Measurements from ENCODE around the gene PHKA2.

The PHKA2 gene

DNA sequence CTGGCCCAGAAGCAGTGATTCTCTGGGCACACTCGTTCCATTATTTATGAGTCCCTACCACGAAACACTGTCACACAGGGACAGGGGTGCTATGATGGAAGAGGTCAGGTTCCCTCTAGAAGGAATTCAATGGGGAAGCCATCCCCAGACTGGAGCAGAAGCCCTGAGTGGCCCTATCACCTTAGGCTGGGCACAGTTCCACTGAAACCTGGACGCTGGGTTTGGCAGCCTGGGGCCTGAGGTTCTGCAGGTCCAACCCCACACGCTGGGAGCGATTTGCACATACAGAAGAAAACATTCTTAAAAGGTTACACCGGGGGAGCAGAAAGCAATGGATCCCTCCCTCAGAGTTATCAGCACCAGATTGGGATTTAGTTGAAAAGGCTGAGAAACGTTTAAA, 63.3 kb downstream of the PHKA2 start:
- TF ChIP-seq TAF1 (IDR thresholded peaks at IDR 0.05; ENCODE audit: borderline replicate concordance, low read depth, low read length) (no peak), POLR2AphosphoS5 (IDR thresholded peaks at IDR 0.05; ENCODE audit: low read depth, low read length) (no peak), POLR2A (IDR thresholded peaks at IDR 0.05; ENCODE audit: low read depth, low read length) (no peak)
- DNase-seq (ENCODE audit: insufficient read length) (no peak), FAIRE-seq (no peak)

DNA sequence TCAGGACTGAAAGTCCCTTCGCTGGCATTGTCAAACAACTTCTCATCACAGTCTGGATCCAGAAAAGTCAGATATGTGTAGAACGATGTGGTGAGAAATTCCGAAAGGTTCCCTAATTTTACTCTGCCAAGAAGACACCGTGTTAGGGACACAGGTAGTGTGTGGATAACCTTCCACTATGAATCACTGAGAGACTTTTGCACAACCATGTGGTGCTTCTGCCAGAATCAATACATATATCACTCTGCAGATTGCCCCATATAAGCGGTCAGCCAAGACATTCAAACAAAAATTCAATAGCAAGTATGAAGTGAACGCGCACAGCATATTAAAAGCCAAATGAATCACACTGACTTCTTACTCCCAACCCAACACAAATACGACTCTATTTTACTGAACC, 63.8 kb downstream of the PHKA2 start:
- no peak for TF ChIP-seq TAF1 (IDR thresholded peaks at IDR 0.05; ENCODE audit: borderline replicate concordance, low read depth, low read length)
- no peak for TF ChIP-seq POLR2AphosphoS5 (IDR thresholded peaks at IDR 0.05; ENCODE audit: low read depth, low read length)
- no peak for TF ChIP-seq POLR2A (IDR thresholded peaks at IDR 0.05; ENCODE audit: low read depth, low read length)
- DNase-seq (ENCODE audit: insufficient read length) (no peak), FAIRE-seq (no peak)

DNA sequence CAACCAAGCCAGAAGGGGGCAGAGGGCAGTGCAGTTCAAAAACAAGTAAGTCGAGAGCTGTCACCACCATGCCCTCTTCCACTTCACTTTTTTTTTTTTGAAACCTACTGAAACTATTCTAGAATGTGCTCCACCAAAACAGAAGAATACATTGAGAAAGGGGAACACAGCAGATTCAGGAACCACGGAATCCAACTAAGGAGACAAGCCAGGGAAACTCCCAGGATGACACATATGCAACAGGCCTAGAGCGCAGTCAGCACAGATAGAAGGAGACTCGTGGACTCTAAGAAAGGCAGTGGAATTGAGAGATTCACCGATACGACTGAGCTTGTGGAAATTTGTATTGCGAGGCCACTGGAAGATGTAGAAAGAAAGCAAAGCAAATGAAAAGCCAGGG, 66.1 kb downstream of the PHKA2 start:
- DNase-seq (ENCODE audit: insufficient read length), result no peak
- no peak for FAIRE-seq
- no peak for TF ChIP-seq POLR2AphosphoS5 (IDR thresholded peaks at IDR 0.05; ENCODE audit: low read depth, low read length)

DNA sequence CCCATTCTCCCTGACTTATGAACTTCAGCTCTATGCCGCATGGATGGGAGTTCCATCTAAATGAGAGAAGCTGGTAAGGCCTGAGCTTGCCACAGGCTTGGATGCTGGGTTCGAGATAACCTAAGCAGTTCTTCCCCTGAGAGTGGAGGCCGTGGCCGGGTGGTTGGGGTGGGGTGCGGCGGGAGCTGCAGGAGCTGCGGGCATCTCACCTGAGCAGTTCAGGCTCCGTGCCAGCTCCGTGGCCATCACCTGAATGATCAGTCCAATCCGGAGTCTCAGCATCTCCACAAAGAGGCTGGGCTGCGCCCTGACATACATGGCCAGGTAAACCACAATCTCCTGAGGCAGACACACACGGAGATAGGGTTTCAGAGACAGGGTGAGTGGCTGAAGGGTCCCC, 77.6 kb downstream of the PHKA2 start:
- TF ChIP-seq POLR2A (IDR thresholded peaks at IDR 0.05; ENCODE audit: low read depth, low read length) (no peak), POLR2AphosphoS5 (IDR thresholded peaks at IDR 0.05; ENCODE audit: low read depth, low read length) (no peak), TAF1 (IDR thresholded peaks at IDR 0.05; ENCODE audit: borderline replicate concordance, low read depth, low read length) (no peak)
- no peak for FAIRE-seq
- no peak for DNase-seq (ENCODE audit: insufficient read length)

DNA sequence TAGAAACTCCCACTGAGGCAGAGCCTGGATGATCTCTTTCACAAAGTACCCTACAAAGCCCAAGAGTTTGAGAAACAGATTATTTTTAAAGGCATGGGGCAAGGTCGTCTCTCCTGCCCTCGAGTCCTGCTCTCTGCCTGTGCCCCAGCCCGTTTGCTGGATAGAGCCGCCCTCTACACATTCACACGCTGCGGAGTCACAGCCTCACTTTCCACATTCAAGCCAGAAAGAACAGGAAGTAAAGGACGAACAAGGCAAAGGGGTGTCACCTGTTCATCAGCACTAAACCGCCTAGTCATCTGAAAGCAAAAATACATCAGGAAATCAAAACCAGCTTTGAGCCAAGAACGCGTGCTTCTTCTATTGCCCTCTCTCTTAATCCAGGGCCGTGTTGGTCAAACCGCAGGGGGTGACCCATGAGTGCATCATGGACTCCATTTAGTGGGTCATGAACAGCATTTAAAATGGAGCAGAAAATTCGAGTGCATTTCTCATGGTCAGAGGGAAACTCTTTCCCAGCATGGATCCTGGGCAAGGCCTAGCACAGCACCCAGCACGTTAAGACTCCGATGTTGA, 83.4 kb downstream of the PHKA2 start:
- no peak for DNase-seq (ENCODE audit: insufficient read length)
- TF ChIP-seq POLR2AphosphoS5 (IDR thresholded peaks at IDR 0.05; ENCODE audit: low read depth, low read length) (no peak), POLR2A (IDR thresholded peaks at IDR 0.05; ENCODE audit: low read depth, low read length) (no peak), TAF1 (IDR thresholded peaks at IDR 0.05; ENCODE audit: borderline replicate concordance, low read depth, low read length) (no peak)
- FAIRE-seq, result no peak

DNA sequence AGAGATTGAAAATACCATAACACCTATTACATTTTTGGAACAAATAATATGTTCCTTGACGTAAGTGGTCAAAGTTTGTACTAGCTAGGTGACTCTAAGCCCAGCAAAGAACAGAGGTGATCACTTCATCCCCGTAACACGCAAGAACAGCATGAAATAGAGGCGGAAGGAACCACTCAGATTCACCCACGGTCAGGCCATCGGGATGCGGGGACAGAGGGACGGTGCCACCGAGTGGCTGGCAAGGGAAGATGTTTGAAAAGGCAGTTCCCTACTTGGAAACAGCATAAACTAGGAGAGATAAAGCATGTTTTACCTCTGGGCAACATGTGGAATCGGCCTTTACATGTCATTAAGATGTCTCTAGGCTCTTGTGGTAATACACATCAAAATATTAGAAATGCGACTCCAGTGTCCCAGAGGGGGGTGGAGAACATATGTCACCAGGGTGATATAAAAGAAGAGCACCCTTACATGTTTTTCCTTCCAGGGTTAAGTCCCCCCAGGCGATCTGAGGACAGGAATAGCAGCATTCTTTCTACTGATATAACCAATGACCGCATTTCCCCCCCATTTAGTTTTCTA, 84.0 kb downstream of the PHKA2 start:
- FAIRE-seq, result no peak
- DNase-seq (ENCODE audit: insufficient read length), result no peak
- TF ChIP-seq POLR2AphosphoS5 (IDR thresholded peaks at IDR 0.05; ENCODE audit: low read depth, low read length) (no peak), TAF1 (IDR thresholded peaks at IDR 0.05; ENCODE audit: borderline replicate concordance, low read depth, low read length) (no peak), POLR2A (IDR thresholded peaks at IDR 0.05; ENCODE audit: low read depth, low read length) (no peak)

DNA sequence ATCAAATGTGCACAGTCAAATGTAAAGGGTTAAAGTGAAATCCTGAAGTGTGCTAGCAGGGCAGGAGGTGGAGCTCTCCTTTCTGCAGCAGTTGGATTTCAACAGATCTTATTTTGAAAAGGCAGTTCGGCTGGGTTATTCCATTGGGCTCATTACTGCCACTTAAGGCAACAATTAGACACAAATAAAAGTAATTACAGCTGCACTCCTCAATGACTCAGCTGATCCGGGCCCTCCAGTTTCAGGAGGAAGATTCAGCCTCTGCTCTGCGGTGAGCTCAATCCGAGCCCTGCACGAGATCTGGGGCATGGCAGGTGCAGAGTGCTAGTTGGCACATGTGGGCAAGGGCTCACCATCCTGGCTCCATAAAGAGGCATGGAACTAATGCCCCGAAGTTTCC, 85.4 kb downstream of the PHKA2 start:
- DNase-seq (ENCODE audit: insufficient read length), result no peak
- no peak for TF ChIP-seq POLR2AphosphoS5 (IDR thresholded peaks at IDR 0.05; ENCODE audit: low read depth, low read length)
- no peak for TF ChIP-seq POLR2A (IDR thresholded peaks at IDR 0.05; ENCODE audit: low read depth, low read length)
- no peak for TF ChIP-seq TAF1 (IDR thresholded peaks at IDR 0.05; ENCODE audit: borderline replicate concordance, low read depth, low read length)
- no peak for FAIRE-seq

DNA sequence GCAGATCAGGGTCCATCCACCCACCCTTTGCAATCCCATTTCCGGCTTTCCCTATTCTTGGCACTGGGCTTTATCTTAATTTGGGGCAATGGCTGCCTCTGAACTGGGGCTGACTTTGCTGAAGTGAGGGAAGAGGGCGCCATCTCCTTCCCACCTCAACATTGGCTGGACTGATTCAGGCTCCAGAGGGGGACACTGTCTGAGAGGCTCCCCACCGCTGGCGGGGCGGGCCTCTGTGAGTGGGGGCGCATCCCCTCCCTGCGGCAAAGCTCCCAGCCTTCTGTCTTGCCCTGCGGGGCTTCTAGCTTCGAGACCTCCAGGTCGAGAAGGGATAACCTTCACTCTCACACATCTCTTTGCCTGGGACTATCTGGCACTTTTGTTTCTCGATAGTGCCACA, 85.8 kb downstream of the PHKA2 start:
- no peak for DNase-seq (ENCODE audit: insufficient read length)
- no peak for FAIRE-seq
- no peak for TF ChIP-seq TAF1 (IDR thresholded peaks at IDR 0.05; ENCODE audit: borderline replicate concordance, low read depth, low read length)
- TF ChIP-seq POLR2A (IDR thresholded peaks at IDR 0.05; ENCODE audit: low read depth, low read length), result no peak
- no peak for TF ChIP-seq POLR2AphosphoS5 (IDR thresholded peaks at IDR 0.05; ENCODE audit: low read depth, low read length)

DNA sequence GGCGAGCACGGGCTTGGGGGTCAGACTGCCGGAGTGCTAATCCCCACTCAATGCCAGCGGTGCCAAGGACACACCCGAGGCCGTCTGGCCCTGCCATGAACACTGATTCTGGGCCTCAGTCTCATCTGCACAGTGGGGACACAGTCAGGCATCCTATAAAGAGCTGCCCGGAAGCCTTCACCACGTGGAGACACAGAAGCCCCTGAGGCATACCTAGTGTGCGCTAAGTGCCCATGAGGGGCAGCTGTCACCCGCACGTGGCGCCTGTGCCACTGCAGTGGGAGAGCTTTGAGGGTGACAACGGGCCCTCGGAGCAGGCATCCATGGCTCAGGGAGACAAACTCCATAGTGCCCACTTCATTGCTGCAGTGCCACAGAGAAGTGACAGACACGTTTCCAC, 86.3 kb downstream of the PHKA2 start:
- FAIRE-seq, result no peak
- no peak for DNase-seq (ENCODE audit: insufficient read length)
- no peak for TF ChIP-seq POLR2AphosphoS5 (IDR thresholded peaks at IDR 0.05; ENCODE audit: low read depth, low read length)

DNA sequence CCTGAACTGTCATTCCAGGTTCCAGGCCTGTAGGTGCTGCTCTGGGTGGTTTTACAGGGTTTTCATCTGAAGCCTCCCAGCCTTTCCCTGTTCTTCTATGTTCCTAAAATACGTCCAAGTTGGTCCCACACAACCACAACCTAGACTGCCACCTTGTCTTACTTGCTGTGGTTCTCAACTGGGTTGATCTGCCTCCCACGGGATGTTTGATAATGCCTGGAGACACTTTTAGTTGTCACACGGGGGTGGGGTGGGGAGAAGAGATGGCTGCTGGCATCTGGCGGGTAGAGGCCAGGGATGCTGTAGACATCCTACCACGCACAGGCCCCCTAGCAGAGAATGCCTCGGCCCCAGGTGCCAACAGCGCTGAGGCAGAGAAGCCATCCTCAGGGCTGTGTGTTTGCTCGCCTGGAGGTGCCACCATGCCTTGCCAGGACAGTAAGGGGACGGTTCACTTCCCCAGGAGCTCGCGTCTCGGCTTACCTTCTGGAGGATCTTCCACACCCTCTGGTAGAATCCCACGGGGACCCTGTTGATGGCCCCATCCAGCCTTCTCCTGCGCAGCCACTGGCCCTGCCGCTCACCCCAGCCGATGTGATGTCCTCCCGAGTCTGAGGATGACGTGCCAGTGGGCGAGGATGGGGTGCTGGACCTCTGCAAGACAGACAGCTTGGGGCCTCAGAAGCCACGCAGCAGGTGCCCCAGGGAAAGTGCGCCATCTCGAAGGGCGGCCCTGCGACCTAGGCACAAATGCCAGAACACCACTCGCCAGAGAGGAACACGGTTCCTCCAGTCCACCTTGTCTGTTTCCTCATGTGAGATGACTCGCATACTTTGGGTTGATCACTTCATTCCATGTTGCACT, 87.0 kb downstream of the PHKA2 start:
- FAIRE-seq, result no peak
- DNase-seq (ENCODE audit: insufficient read length), result no peak
- TF ChIP-seq POLR2AphosphoS5 (IDR thresholded peaks at IDR 0.05; ENCODE audit: low read depth, low read length) (no peak), TAF1 (IDR thresholded peaks at IDR 0.05; ENCODE audit: borderline replicate concordance, low read depth, low read length) (no peak), POLR2A (IDR thresholded peaks at IDR 0.05; ENCODE audit: low read depth, low read length) (no peak)

DNA sequence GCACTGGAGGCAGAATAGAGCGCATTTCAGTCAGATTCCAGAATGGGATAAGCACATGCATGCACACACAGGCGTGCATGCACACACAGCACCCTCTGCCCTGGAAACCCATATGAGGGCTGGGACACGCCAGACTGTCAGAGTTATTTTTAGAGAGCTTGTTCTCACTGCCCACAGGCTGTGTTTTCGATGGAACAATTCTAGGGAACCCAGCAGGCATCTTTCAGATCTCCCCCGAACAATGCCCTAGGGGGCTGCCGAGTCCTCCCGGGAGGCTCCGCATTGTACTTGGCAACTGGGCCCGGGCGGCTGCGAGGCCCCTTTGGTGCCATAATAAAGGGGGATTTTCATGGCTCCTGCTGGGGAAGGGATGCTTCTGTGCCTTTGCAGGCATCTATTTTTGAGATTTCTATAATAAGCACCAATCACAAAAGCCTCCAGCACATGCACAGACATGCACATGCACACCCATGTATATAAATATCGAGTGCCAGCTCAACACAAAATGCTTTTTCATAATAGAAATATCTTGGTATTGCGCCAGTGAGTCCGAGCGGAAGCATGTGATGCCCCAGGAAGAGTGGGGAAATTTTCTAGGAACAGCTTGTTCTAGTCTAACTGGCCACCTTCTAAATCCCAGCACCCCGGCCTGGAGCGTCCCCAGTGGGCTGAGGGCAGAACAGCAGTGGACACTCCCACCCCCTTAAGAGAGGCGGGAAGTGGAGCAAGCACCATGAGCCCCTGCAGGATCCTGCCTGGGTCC, 88.5 kb downstream of the PHKA2 start:
- DNase-seq (ENCODE audit: insufficient read length), result no peak
- no peak for TF ChIP-seq TAF1 (IDR thresholded peaks at IDR 0.05; ENCODE audit: borderline replicate concordance, low read depth, low read length)
- no peak for TF ChIP-seq POLR2AphosphoS5 (IDR thresholded peaks at IDR 0.05; ENCODE audit: low read depth, low read length)
- no peak for TF ChIP-seq POLR2A (IDR thresholded peaks at IDR 0.05; ENCODE audit: low read depth, low read length)
- FAIRE-seq, result no peak
